Lower leg skin (tissue), 4 donors: ENCODE measurements around the gene PDGFA. TPM values are rescaled to one million over a fixed set of nuclear protein-coding genes. Genes with fewer than 3 reads are reported as not detected.

Experiments
- DNase-seq, 2 donors: peaks; one replicate each; pipeline ENCODE4 v3.0.0-alpha.2; 2019; ENCODE audit warnings: low spot score in 2 of 2
- H3K4me3 ChIP-seq: fragments of 200-600 bp; sonication (generic); 2 replicates; pipeline ENCODE4 v1.5.1; 2017; ENCODE audit warnings: mild to moderate bottlenecking, low read depth; ENCODE audit not compliant: poor library complexity, severe bottlenecking
- POLR2A ChIP-seq, 2 donors: fragments of 450-650 bp; IDR thresholded peaks; one replicate each; pipeline ENCODE4 v1.6.1; 2016 to 2017; ENCODE audit warnings: antibody characterized with exemption in 2 of 2, mild to moderate bottlenecking in 1 of 2, moderate library complexity in 1 of 2
- WGBS, 2 donors: methylation state at CpG; one replicate each; pipeline ENCODE4 v1.1.5; 2018; 5-methylcytosine and 5-hydroxymethylcytosine counted together
- intact Hi-C: fragments of 100-400 bp; cut with DNase I; formaldehyde crosslinking; loops from one replicate; pipeline ENCODE4 v1.15.0; 2023; ENCODE audit warnings: low total_unique reads
- total RNA-seq, 4 donors: library from RNA; depleted of rRNA; stranded (reverse); fragments of >200 nt; gene quantifications; one replicate each; pipeline ENCODE4 v1.1.0, GENCODE V29; 2016
- TF ChIP-seq, protein P1 (sequence below), 3 donors: fragments of 450-650 bp; IDR thresholded peaks; one replicate each; pipeline ENCODE4 v1.5.1; 2016; ENCODE audit warnings: antibody characterized with exemption in 3 of 3, mild to moderate bottlenecking in 3 of 3, moderate library complexity in 2 of 3

PDGFA gene
- total RNA-seq, 4 donors from 2014 or later: 13.0 to 27.0 (median 20.5) TPM

- DNase-seq: no peak
- 78 to 83% methylated on average over 10 of the region's 10 CpGs for WGBS, 2 donors
- H3K4me3 ChIP-seq: no peak overlapping the region
- intact Hi-C loops: no loop called here
- TF ChIP-seq, protein P1, sequence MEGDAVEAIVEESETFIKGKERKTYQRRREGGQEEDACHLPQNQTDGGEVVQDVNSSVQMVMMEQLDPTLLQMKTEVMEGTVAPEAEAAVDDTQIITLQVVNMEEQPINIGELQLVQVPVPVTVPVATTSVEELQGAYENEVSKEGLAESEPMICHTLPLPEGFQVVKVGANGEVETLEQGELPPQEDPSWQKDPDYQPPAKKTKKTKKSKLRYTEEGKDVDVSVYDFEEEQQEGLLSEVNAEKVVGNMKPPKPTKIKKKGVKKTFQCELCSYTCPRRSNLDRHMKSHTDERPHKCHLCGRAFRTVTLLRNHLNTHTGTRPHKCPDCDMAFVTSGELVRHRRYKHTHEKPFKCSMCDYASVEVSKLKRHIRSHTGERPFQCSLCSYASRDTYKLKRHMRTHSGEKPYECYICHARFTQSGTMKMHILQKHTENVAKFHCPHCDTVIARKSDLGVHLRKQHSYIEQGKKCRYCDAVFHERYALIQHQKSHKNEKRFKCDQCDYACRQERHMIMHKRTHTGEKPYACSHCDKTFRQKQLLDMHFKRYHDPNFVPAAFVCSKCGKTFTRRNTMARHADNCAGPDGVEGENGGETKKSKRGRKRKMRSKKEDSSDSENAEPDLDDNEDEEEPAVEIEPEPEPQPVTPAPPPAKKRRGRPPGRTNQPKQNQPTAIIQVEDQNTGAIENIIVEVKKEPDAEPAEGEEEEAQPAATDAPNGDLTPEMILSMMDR (IDR thresholded peaks at IDR 0.05): no peak
- TF ChIP-seq POLR2A (IDR thresholded peaks at IDR 0.05): no peak
These were observed 5.4 kb downstream of the PDGFA start for GRCh38 chr7:514242-514641.

- no peak overlapping the region for H3K4me3 ChIP-seq
- intact Hi-C loops: no loop called here
- TF ChIP-seq, protein P1 (IDR thresholded peaks at IDR 0.05): no peak
- no peak for TF ChIP-seq POLR2A (IDR thresholded peaks at IDR 0.05)
- 62 to 75% methylated on average over 20 of the region's 20 CpGs for WGBS, 2 donors
- no peak for DNase-seq
These were observed 6.0 kb downstream of the PDGFA start for GRCh38 chr7:513521-514166.

- DNase-seq: no peak
- TF ChIP-seq POLR2A (IDR thresholded peaks at IDR 0.05): no peak
- TF ChIP-seq, protein P1 (IDR thresholded peaks at IDR 0.05): no peak
- intact Hi-C loops: no loop called here
- H3K4me3 ChIP-seq: no peak overlapping the region
- WGBS, 2 donors: 65 to 72% methylated on average over 25 to 29 of the region's 32 CpGs
These were observed 6.9 kb downstream of the PDGFA start for GRCh38 chr7:512541-513311.

- H3K4me3 ChIP-seq: no peak overlapping the region
- intact Hi-C loops: no loop called here
- no peak for TF ChIP-seq POLR2A (IDR thresholded peaks at IDR 0.05)
- TF ChIP-seq, protein P1 (IDR thresholded peaks at IDR 0.05): no peak
- no peak for DNase-seq
- 53 to 57% methylated on average over 10 to 19 of the region's 19 CpGs for WGBS, 2 donors
These were observed 7.5 kb downstream of the PDGFA start for GRCh38 chr7:512146-512510.

GRCh38 chr7:511476-512145, 8.0 kb downstream of the PDGFA start:
- WGBS, 2 donors: 48 to 49% methylated on average over 25 of the region's 25 CpGs
- TF ChIP-seq POLR2A (IDR thresholded peaks at IDR 0.05): no peak
- TF ChIP-seq, protein P1 (IDR thresholded peaks at IDR 0.05): no peak
- intact Hi-C loops: no loop called here
- DNase-seq: no peak
- H3K4me3 ChIP-seq: no peak overlapping the region
